C4-2B (cell line): Measurements from ENCODE around the gene SIK3.

ENCODE experiments used
- ZFX ChIP-seq: fragments of 450-650 bp; IDR thresholded peaks from 2 replicates; pipeline ENCODE4 v1.6.1; 2017
- TF ChIP-seq, protein P1 (sequence below): fragments of 450-650 bp; conservative IDR thresholded peaks from 2 replicates; pipeline ENCODE4 v1.5.1; 2017; ENCODE audit warnings: mild to moderate bottlenecking

- TF ChIP-seq, protein P1, sequence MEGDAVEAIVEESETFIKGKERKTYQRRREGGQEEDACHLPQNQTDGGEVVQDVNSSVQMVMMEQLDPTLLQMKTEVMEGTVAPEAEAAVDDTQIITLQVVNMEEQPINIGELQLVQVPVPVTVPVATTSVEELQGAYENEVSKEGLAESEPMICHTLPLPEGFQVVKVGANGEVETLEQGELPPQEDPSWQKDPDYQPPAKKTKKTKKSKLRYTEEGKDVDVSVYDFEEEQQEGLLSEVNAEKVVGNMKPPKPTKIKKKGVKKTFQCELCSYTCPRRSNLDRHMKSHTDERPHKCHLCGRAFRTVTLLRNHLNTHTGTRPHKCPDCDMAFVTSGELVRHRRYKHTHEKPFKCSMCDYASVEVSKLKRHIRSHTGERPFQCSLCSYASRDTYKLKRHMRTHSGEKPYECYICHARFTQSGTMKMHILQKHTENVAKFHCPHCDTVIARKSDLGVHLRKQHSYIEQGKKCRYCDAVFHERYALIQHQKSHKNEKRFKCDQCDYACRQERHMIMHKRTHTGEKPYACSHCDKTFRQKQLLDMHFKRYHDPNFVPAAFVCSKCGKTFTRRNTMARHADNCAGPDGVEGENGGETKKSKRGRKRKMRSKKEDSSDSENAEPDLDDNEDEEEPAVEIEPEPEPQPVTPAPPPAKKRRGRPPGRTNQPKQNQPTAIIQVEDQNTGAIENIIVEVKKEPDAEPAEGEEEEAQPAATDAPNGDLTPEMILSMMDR = no peak
- no peak for TF ChIP-seq ZFX
These were observed 233.7 kb downstream of the SIK3 start for GRCh38 chr11:116864531-116864930.
